Keratinocyte (primary cell): ENCODE measurements around the gene KRT81. TPM values are rescaled to one million over a fixed set of nuclear protein-coding genes. Genes with fewer than 3 reads are reported as not detected.

Experiments used
- DNase-seq: peaks from one replicate; pipeline ENCODE4 v3.0.0-alpha.2; 2011; ENCODE audit warnings: low read depth, missing footprints, low spot score
- FAIRE-seq: peaks from 2 replicates; lab custom pipeline; 2011; peaks lifted over from hg19 to GRCh38; lab: Jason Lieb, UNC
- H2AFZ ChIP-seq: 2 replicates; pipeline ENCODE4 v1.6.0; 2012; ENCODE audit warnings: low read length, control low read depth, inconsistent platforms; ENCODE audit not compliant: control insufficient read depth
- H3K27ac ChIP-seq: 2 replicates; pipeline ENCODE4 v1.5.1; 2011; ENCODE audit warnings: low read length; ENCODE audit not compliant: control insufficient read depth, insufficient read depth
- H3K27me3 ChIP-seq: 3 replicates; pipeline ENCODE4 v1.6.0; 2011; ENCODE audit warnings: low read length; ENCODE audit not compliant: control insufficient read depth, insufficient read depth; ENCODE audit errors: extremely low read depth
- H3K36me3 ChIP-seq, 2 experiments: 2 replicates in 1 of 2; 3 replicates in 1 of 2; pipeline ENCODE4 v1.5.1; 2011; ENCODE audit warnings: low read length in 2 of 2, mild to moderate bottlenecking in 1 of 2; ENCODE audit not compliant: control insufficient read depth in 2 of 2, insufficient read depth in 2 of 2; ENCODE audit errors: extremely low read depth in 1 of 2
- H3K4me1 ChIP-seq: 3 replicates; pipeline ENCODE4 v1.5.1; 2011; ENCODE audit warnings: low read length; ENCODE audit not compliant: control insufficient read depth, insufficient read depth; ENCODE audit errors: extremely low read depth
- H3K4me2 ChIP-seq: 3 replicates; pipeline ENCODE4 v1.6.0; 2011; ENCODE audit warnings: low read depth, low read length; ENCODE audit not compliant: control insufficient read depth, insufficient read depth; ENCODE audit errors: extremely low read depth
- H3K4me3 ChIP-seq, 3 experiments: fragments of 200-600 bp in 1 of 3; sonication (generic) in 1 of 3; 2 replicates in 2 of 3; 3 replicates in 1 of 3; pipeline ENCODE4 v1.5.1; 2011 to 2016; ENCODE audit warnings: low read length in 3 of 3, mild to moderate bottlenecking in 3 of 3, control low read depth in 2 of 3, inconsistent platforms in 1 of 3, low read depth in 1 of 3, mixed read lengths in 1 of 3, mixed run types in 1 of 3, moderate library complexity in 1 of 3; ENCODE audit not compliant: control insufficient read depth in 2 of 3, insufficient read depth in 2 of 3; ENCODE audit errors: extremely low read depth in 1 of 3
- H3K79me2 ChIP-seq: 2 replicates; pipeline ENCODE4 v1.6.0; 2012; ENCODE audit warnings: low read length; ENCODE audit not compliant: control insufficient read depth, insufficient read depth
- H3K9ac ChIP-seq: 3 replicates; pipeline ENCODE4 v1.6.0; 2011; ENCODE audit warnings: low read length; ENCODE audit not compliant: control insufficient read depth, insufficient read depth; ENCODE audit errors: extremely low read depth
- H3K9me1 ChIP-seq: 3 replicates; pipeline ENCODE4 v1.6.0; 2011; ENCODE audit warnings: low read length; ENCODE audit not compliant: control insufficient read depth, insufficient read depth; ENCODE audit errors: extremely low read depth
- H3K9me3 ChIP-seq: 2 replicates; pipeline ENCODE4 v1.5.1; 2012; ENCODE audit warnings: low read depth, low read length; ENCODE audit not compliant: control insufficient read depth
- H4K20me1 ChIP-seq: 3 replicates; pipeline ENCODE4 v1.6.0; 2011; ENCODE audit warnings: low read length; ENCODE audit not compliant: control insufficient read depth, insufficient read depth; ENCODE audit errors: extremely low read depth
- CTCF ChIP-seq, 3 experiments: IDR thresholded peaks in 1 of 3; conservative IDR thresholded peaks in 1 of 3; optimal IDR thresholded peaks in 1 of 3; 2 replicates in 2 of 3; 3 replicates in 1 of 3; pipeline versions ENCODE3 to v1.5.1; 2011; ENCODE audit warnings: low read length in 3 of 3, mild to moderate bottlenecking in 3 of 3, moderate library complexity in 2 of 3, control low read depth in 1 of 3, inconsistent platforms in 1 of 3; ENCODE audit not compliant: insufficient read depth in 2 of 3; ENCODE audit errors: extremely low read depth in 1 of 3
- EZH2 ChIP-seq: IDR thresholded peaks from one replicate; pipeline ENCODE4 v1.6.1; 2012; ENCODE audit warnings: inconsistent platforms, mild to moderate bottlenecking, low read length, moderate library complexity
- dilution Hi-C: fragments of 300-500 bp; cut with MboI; formaldehyde crosslinking; loops from one replicate; pipeline ENCODE4 v1.7.0; 2020; ENCODE audit warnings: low sequenced_read_pairs; ENCODE audit not compliant: extremely low pct_ligation_motif_present
- polyA plus RNA-seq, 5 experiments: library from polyadenylated mRNA; depleted of rRNA in 3 of 5; stranded (reverse) in 3 of 5; stranded (forward) in 1 of 5; unstranded in 1 of 5; fragments of >200 nt; gene quantifications; 1 replicate in 1 of 5; 2 replicates in 3 of 5; 3 replicates in 1 of 5; pipeline versions ENCODE4 v1.2.1 to v1.2.3, GENCODE V29; 2011 to 2012; ENCODE audit warnings: missing spikeins in 2 of 5, low read depth in 1 of 5, low replicate concordance in 1 of 5

KRT81 gene
- polyA plus RNA-seq, 1 donor (not counting 4 experiments of a cell fraction or from before 2014, with no cell fraction given), result 0.03 TPM

GRCh38 chr12:52266514-52266913 lies 24.8 kb downstream of the KRT81 start:
- no peak overlapping the region for H3K27ac ChIP-seq
- no peaks in the 10 kb centered on the region for H3K79me2 ChIP-seq

DNA sequence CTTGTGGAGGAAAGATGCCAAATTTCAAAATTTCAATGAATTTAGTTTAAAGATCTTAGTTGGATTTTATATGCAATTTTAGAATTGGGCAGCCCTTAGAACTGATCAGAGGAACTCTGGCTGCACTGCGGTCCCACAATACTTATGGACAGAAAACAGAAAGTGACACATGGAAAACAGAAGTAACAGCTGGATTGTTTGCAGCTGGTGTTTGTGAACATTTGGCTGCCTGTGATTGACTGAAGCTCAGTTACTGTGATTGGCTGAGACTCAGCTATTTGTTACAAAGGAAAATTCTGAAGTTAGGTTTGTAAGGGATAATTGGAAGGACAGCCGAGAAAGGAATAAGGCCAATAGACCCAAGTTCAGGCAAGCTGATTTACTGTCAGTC lies 26.9 kb downstream of the KRT81 start:
- Histone ChIP-seq H3K4me3 (no peak overlapping the region), H3K36me3 (no peaks in the 10 kb centered on the region), H3K4me2 (no peak overlapping the region), H2AFZ (no peak overlapping the region), H3K79me2 (no peaks in the 10 kb centered on the region), H3K27ac (no peak overlapping the region), H3K9me1 (no peaks in the 10 kb centered on the region), H4K20me1 (no peaks in the 10 kb centered on the region), H3K27me3 (no peaks in the 10 kb centered on the region), H3K9ac (no peak overlapping the region), H3K4me1 (peaks cover 7% of the 10 kb centered on the region), H3K9me3 (no peaks in the 10 kb centered on the region)
- TF ChIP-seq EZH2 (no peak), CTCF (optimal IDR thresholded peaks at IDR 0.05 in 1 of 3, IDR thresholded peaks at IDR 0.05 in 1 of 3, conservative IDR thresholded peaks at IDR 0.05 in 1 of 3; ENCODE audit: extremely low read depth in 1 of 3, insufficient read depth in 2 of 3, low read length in 3 of 3) (no peak)
- DNase-seq (no peak), FAIRE-seq (no peak)
- dilution Hi-C loops, result no loop called here

More at GRCh38 chr12:52266514-52266913, 24.8 kb downstream of the KRT81 start:
- H3K4me3 ChIP-seq, result no peak overlapping the region
- H2AFZ ChIP-seq, result no peak overlapping the region
- dilution Hi-C loops, result no loop called here
- TF ChIP-seq CTCF (optimal IDR thresholded peaks at IDR 0.05 in 1 of 3, IDR thresholded peaks at IDR 0.05 in 1 of 3, conservative IDR thresholded peaks at IDR 0.05 in 1 of 3; ENCODE audit: extremely low read depth in 1 of 3, insufficient read depth in 2 of 3, low read length in 3 of 3), result no peak
- peaks cover 7% of the 10 kb centered on the region for H3K4me1 ChIP-seq
- no peaks in the 10 kb centered on the region for H3K9me1 ChIP-seq
- no peaks in the 10 kb centered on the region for H4K20me1 ChIP-seq
- H3K4me2 ChIP-seq, result no peak overlapping the region
- no peaks in the 10 kb centered on the region for H3K27me3 ChIP-seq
- no peaks in the 10 kb centered on the region for H3K36me3 ChIP-seq
- DNase-seq (no peak), FAIRE-seq (peak; percentile 65)
- H3K9ac ChIP-seq, result no peak overlapping the region
- H3K9me3 ChIP-seq, result no peaks in the 10 kb centered on the region
